PC-9 (cell line): Measurements from ENCODE around the gene MBNL2. TPM values are rescaled to one million over a fixed set of nuclear protein-coding genes. Genes with fewer than 3 reads are reported as not detected.

ENCODE experiments used
- BruUV-seq: library from RNA; stranded (reverse); fragments of 400-500 nt; replicated peaks from 2 replicates; lab custom pipeline; 2021; lab: Mats Ljungman, UMichigan
- CTCF ChIA-PET: fragments of 300-600 bp; sonication (Branson Sonifier 250); formaldehyde crosslinking; loops from one replicate; lab custom pipeline; 2022; ENCODE audit warnings: antibody characterized with exemption; lab: Charles Lee
- POLR2A ChIA-PET: fragments of 300-600 bp; sonication (Branson Sonifier 250); formaldehyde crosslinking; loops from one replicate; lab custom pipeline; 2022; ENCODE audit warnings: antibody characterized with exemption; ENCODE audit not compliant: unreplicated experiment; lab: Charles Lee
- DNase-seq, 2 experiments: peaks; one replicate each; pipeline versions ENCODE4 v3.0.0 to v3.0.0-alpha.2; 2015 to 2022; ENCODE audit warnings: mixed read lengths in 1 of 2
- H2AFZ ChIP-seq: fragments of 200-600 bp; sonication (generic); 2 replicates; pipeline ENCODE4 v1.8.1; 2017; ENCODE audit warnings: antibody characterized with exemption
- H3F3A ChIP-seq: fragments of 200-600 bp; sonication (generic); 2 replicates; pipeline ENCODE4 v1.8.1; 2017; ENCODE audit warnings: antibody characterized with exemption, mild to moderate bottlenecking, low read depth; ENCODE audit not compliant: insufficient read depth
- H3K27ac ChIP-seq: fragments of 200-600 bp; sonication (generic); 2 replicates; pipeline ENCODE4 v1.6.1; 2016; ENCODE audit warnings: mixed run types
- H3K27me3 ChIP-seq: fragments of 200-600 bp; sonication (generic); 2 replicates; pipeline ENCODE4 v1.6.1; 2016; ENCODE audit warnings: low read depth, mixed run types; ENCODE audit not compliant: insufficient read depth
- H3K36me3 ChIP-seq: fragments of 200-600 bp; sonication (generic); 2 replicates; pipeline ENCODE4 v1.6.1; 2016; ENCODE audit warnings: low read depth, mixed run types
- H3K4me1 ChIP-seq: fragments of 200-600 bp; sonication (generic); replicated peaks from 2 replicates; pipeline ENCODE4 v1.6.1; 2016; ENCODE audit warnings: mixed run types; ENCODE audit not compliant: insufficient read depth
- H3K4me2 ChIP-seq: fragments of 200-600 bp; sonication (generic); 2 replicates; pipeline ENCODE4 v1.6.1; 2017; ENCODE audit warnings: mixed run types
- H3K4me3 ChIP-seq: fragments of 200-600 bp; sonication (generic); 2 replicates; pipeline ENCODE4 v1.6.1; 2016; ENCODE audit warnings: mixed run types
- H3K79me2 ChIP-seq: fragments of 200-600 bp; sonication (generic); 2 replicates; pipeline ENCODE4 v1.6.1; 2017; ENCODE audit warnings: low read depth, mixed run types
- H3K9me2 ChIP-seq: fragments of 200-600 bp; sonication (generic); 2 replicates; pipeline ENCODE4 v1.8.1; 2017; ENCODE audit warnings: mild to moderate bottlenecking; ENCODE audit not compliant: insufficient read depth
- H3K9me3 ChIP-seq: fragments of 200-600 bp; sonication (generic); 2 replicates; pipeline ENCODE4 v1.8.1; 2016; ENCODE audit warnings: low read depth; ENCODE audit not compliant: insufficient read depth
- H4K20me1 ChIP-seq: fragments of 200-600 bp; sonication (generic); 2 replicates; pipeline ENCODE4 v1.8.1; 2017; ENCODE audit not compliant: insufficient read depth
- CTCF ChIP-seq: fragments of 200-600 bp; sonication (generic); conservative IDR thresholded peaks from 2 replicates; pipeline ENCODE4 v1.6.1; 2017; ENCODE audit warnings: mixed run types, antibody characterized with exemption, mild to moderate bottlenecking, moderate library complexity
- EZH2 ChIP-seq: fragments of 200-600 bp; sonication (generic); IDR thresholded peaks from 2 replicates; pipeline ENCODE4 v1.8.0; 2017; ENCODE audit warnings: antibody characterized with exemption, low read depth
- intact Hi-C: fragments of 100-400 bp; cut with micrococcal nuclease; formaldehyde crosslinking; loops from one replicate; pipeline ENCODE4 v1.10.0; 2022; ENCODE audit not compliant: unreplicated experiment
- total RNA-seq: library from RNA; stranded (reverse); gene quantifications from 2 replicates; pipeline ENCODE4 v1.2.3, GENCODE V29; 2021

MBNL2 gene
- total RNA-seq, 1 experiment from 2014 or later = 91.3 TPM

DNA sequence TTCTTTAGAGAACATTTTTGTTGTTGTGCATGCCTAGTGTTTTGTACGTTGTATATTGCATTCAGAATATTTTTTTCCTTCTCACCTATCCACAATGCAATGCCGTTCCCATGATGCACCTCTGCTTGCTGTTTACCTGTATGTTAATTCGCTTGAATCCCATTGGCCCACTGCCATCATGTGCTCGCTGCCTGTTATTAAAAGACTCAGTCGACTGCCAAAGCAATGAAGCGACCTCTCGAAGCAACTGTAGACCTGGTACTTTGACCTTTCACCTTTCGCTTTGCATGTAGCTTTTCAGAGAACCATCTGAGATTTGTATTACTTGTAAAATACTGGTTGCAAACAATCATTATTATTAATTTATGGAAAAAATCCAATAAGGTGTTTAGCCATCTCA lies 134.5 kb downstream of the MBNL2 start:
- Histone ChIP-seq H2AFZ (no peak overlapping the region), H4K20me1 (peaks cover 38% of the 10 kb centered on the region), H3K27ac (no peak overlapping the region), H3K9me2 (no peaks in the 10 kb centered on the region), H3K36me3 (peaks cover 63% of the 10 kb centered on the region), H3K79me2 (peaks cover 18% of the 10 kb centered on the region; the same call in 1 of the 2 replicates), H3K4me1 (no peaks in the 10 kb centered on the region), H3F3A (peaks cover 68% of the 10 kb centered on the region), H3K9me3 (no peaks in the 10 kb centered on the region), H3K4me3 (no peak overlapping the region), H3K4me2 (no peak overlapping the region), H3K27me3 (no peaks in the 10 kb centered on the region)
- BruUV-seq = no TSS peak
- POLR2A ChIA-PET = no interaction called here
- CTCF ChIA-PET = no interaction called here
- TF ChIP-seq EZH2 (no peak), CTCF (no peak)
- intact Hi-C loops = no loop called here
- DNase-seq = peak in 1 of 2 experiments; percentile 8

DNA sequence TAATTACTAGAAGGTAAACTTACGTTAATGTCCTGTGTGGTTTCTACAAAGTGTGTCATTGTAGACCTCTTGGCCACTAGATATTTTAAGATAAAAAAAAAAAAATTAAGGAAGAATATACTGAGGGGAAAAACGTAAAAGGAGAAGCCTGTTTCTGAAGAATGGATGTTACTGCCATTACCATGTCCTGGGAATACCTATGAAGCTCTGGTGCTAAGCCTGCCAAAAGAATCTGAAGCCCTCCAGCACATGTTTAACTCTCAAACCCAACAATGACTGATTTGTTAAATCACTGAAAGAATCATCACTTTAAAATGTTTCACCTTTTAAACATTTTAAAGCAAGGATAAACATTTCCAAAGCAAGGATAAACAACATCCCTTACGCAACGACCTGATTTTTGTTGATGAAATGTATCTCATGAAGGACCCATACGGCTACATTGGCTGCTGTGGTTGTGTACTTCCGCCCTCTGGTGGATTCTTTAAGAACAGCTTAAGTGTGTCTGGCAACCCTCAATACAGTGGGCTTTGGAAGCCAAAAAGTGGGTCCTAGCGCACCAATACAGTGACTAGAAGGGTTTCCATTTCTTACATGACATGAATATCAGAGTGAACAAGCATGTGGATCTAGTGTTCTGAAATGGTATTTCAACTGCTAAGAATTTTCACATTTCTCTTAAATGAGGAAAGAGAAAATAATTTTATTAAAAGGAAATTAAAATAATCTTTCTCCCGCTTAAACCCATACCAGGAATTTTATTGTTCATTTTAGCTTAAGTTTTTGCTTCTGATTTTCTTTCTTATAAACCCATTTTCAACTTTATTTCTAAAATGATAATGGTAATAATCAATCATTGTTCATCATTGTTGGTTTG lies 137.3 kb downstream of the MBNL2 start:
- peaks cover 29% of the 10 kb centered on the region for H4K20me1 ChIP-seq
- ChIA-PET POLR2A (no interaction called here), CTCF (interaction anchor here (0.5 to 1.0 kb wide), 3 partner anchors 269 to 347 kb away, joined by 3 to 5 read pairs (median 4); no protein-coding TSS in a partner anchor)
- peaks cover 62% of the 10 kb centered on the region for H3K36me3 ChIP-seq
- no peaks in the 10 kb centered on the region for H3K9me2 ChIP-seq
- peak; percentile 43 to 68 for DNase-seq
- BruUV-seq = no TSS peak
- no peaks in the 10 kb centered on the region for H3K27me3 ChIP-seq
- H3K4me2 ChIP-seq = no peak overlapping the region
- intact Hi-C loops = loop anchor here (1.0 kb wide), 3 partner anchors 249 to 341 kb away; no protein-coding TSS in a partner anchor
- TF ChIP-seq CTCF (peak; percentile 92), EZH2 (no peak)
- H3K4me1 ChIP-seq = no peaks in the 10 kb centered on the region
- 0 out of 2 replicates have a peak overlapping the region, but pooled peaks have one; percentile 0 for H3K27ac ChIP-seq
- H3K4me3 ChIP-seq = no peak overlapping the region
- peaks cover 25% of the 10 kb centered on the region; the same call in 1 of the 2 replicates for H3K79me2 ChIP-seq
- H3K9me3 ChIP-seq = no peaks in the 10 kb centered on the region
- no peak overlapping the region for H2AFZ ChIP-seq
- H3F3A ChIP-seq = peaks cover 60% of the 10 kb centered on the region

- peak in 1 of 2 experiments; percentile 12 for DNase-seq
- intact Hi-C loops = no loop called here
- peaks cover 24% of the 10 kb centered on the region; the same call in 1 of the 2 replicates for H3K79me2 ChIP-seq
- BruUV-seq = no TSS peak
- no peaks in the 10 kb centered on the region for H3K9me2 ChIP-seq
- no peaks in the 10 kb centered on the region for H3K9me3 ChIP-seq
- no peak overlapping the region for H3K27ac ChIP-seq
- peaks cover 28% of the 10 kb centered on the region for H4K20me1 ChIP-seq
- CTCF ChIA-PET = no interaction called here
- no peak for TF ChIP-seq EZH2
- no peak for TF ChIP-seq CTCF
- H2AFZ ChIP-seq = no peak overlapping the region
- POLR2A ChIA-PET = interaction anchor here (0.6 kb wide), 1 partner anchor 226 kb away, joined by 3 read pairs; no protein-coding TSS in a partner anchor
- H3K4me2 ChIP-seq = no peak overlapping the region
- H3K27me3 ChIP-seq = no peaks in the 10 kb centered on the region
- H3K36me3 ChIP-seq = peaks cover 65% of the 10 kb centered on the region
- H3K4me3 ChIP-seq = no peak overlapping the region
- peaks cover 55% of the 10 kb centered on the region for H3F3A ChIP-seq
- no peaks in the 10 kb centered on the region for H3K4me1 ChIP-seq
Measured at GRCh38 chr13:97360610-97361009, 138.5 kb downstream of the MBNL2 start.
